ENCODE measurements around the gene CFAP73.

DNA sequence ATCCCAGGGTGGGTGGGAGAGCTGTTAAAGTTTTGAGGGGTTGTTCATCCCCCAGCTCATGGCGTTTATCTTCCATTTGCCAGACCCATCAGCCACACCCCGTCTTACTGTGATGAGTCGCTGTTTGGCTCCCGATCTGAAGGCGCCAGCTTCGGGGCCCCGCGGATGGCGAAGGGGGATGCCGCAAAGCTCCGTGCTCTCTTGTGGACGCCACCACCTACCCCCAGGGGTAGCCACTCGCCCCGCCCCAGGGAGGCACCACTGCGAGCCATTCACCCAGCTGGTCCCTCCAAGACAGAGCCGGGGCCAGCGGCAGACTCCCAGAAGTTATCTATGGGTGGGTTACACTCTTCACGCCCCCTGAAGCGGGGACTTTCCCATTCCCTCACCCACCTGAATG is 41.7 kb downstream of the CFAP73 start:
- TF ChIP-seq POLR2A (IDR thresholded peaks at IDR 0.05; ENCODE audit: low read depth, low read length): no peak
- TF ChIP-seq TAF1 (IDR thresholded peaks at IDR 0.05; ENCODE audit: borderline replicate concordance, low read depth, low read length): no peak
- TF ChIP-seq POLR2AphosphoS5 (IDR thresholded peaks at IDR 0.05; ENCODE audit: low read depth, low read length): no peak
